CD4-positive, CD25-positive, alpha-beta regulatory T cell (primary cell): ENCODE measurements around the gene GTF3C1. TPM values are rescaled to one million over a fixed set of nuclear protein-coding genes. Genes with fewer than 3 reads are reported as not detected.

Experiments
- ATAC-seq, 2 donors: fragments of 150-1000 bp; cut with Tn5 transposase; one replicate each; pipeline ENCODE4 v1.10.0; 2021; ENCODE audit warnings: low read depth in 2 of 2, moderate number of reproducible peaks in 2 of 2, moderate library complexity in 1 of 2
- DNase-seq, 3 donors: peaks; one replicate each; pipeline versions ENCODE4 v3.0.0 to v3.0.0-alpha.2; 2012 to 2022; ENCODE audit warnings: mixed read lengths in 1 of 3
- H3K27ac ChIP-seq: one replicate; pipeline ENCODE4 v1.7.0; 2013; ENCODE audit warnings: mild to moderate bottlenecking, low read length; ENCODE audit not compliant: insufficient read depth, poor library complexity, severe bottlenecking
- H3K27me3 ChIP-seq: one replicate; pipeline ENCODE4 v1.7.0; 2013; ENCODE audit warnings: low read length; ENCODE audit not compliant: control insufficient read depth, insufficient read depth
- H3K36me3 ChIP-seq: one replicate; pipeline ENCODE4 v1.7.0; 2013; ENCODE audit warnings: mild to moderate bottlenecking, low read length, moderate library complexity; ENCODE audit not compliant: control insufficient read depth, insufficient read depth
- H3K4me1 ChIP-seq: 2 replicates; pipeline ENCODE4 v1.7.0; 2013; ENCODE audit warnings: mild to moderate bottlenecking, low read length; ENCODE audit not compliant: insufficient read depth, control insufficient read depth, poor library complexity, severe bottlenecking
- H3K4me3 ChIP-seq: one replicate; pipeline ENCODE4 v1.7.0; 2013; ENCODE audit warnings: low read depth, mild to moderate bottlenecking, low read length, moderate library complexity
- H3K9me3 ChIP-seq, 2 experiments: 1 replicate in 1 of 2; 2 replicates in 1 of 2; pipeline ENCODE4 v1.7.0; 2013; ENCODE audit warnings: low read length in 2 of 2, mild to moderate bottlenecking in 1 of 2, moderate library complexity in 1 of 2; ENCODE audit not compliant: control insufficient read depth in 2 of 2
- H3K27ac Mint-ChIP-seq, 3 donors: one replicate each; pipeline ENCODE4 v1.8.0; 2020 to 2022; ENCODE audit warnings: mild to moderate bottlenecking in 3 of 3, mixed read lengths in 3 of 3, moderate library complexity in 2 of 3
- H3K27me3 Mint-ChIP-seq: one replicate; pipeline ENCODE4 v1.8.0; 2022; ENCODE audit warnings: mild to moderate bottlenecking, mixed read lengths
- H3K36me3 Mint-ChIP-seq: one replicate; pipeline ENCODE4 v1.8.0; 2020; ENCODE audit warnings: mixed read lengths
- H3K4me1 Mint-ChIP-seq, 4 donors: one replicate each; pipeline ENCODE4 v1.8.0; 2020 to 2022; ENCODE audit warnings: mixed read lengths in 4 of 4, mild to moderate bottlenecking in 1 of 4
- H3K4me3 Mint-ChIP-seq, 4 donors: one replicate each; pipeline ENCODE4 v1.8.0; 2020 to 2022; ENCODE audit warnings: mild to moderate bottlenecking in 4 of 4, mixed read lengths in 4 of 4, moderate library complexity in 3 of 4
- H3K9me3 Mint-ChIP-seq, 7 donors: one replicate each; pipeline ENCODE4 v1.8.0; 2020 to 2022; ENCODE audit warnings: mixed read lengths in 7 of 7, mild to moderate bottlenecking in 3 of 7, moderate library complexity in 2 of 7
- polyA plus RNA-seq, 4 donors: library from polyadenylated mRNA; unstranded; fragments of 300-500 nt; fragmentation: Illumina TruSeq; gene quantifications; one replicate each; pipeline ENCODE4 v1.2.3, GENCODE V29; 2021
- total RNA-seq: library from RNA; stranded (reverse); gene quantifications from one replicate; pipeline ENCODE4 v1.2.3, GENCODE V29; 2022

The GTF3C1 gene
- total and polyA plus RNA-seq, 5 donors from 2014 or later = 14.9 to 57.2 (median 21.2) TPM

GRCh38 chr16:27491894-27492587, 57.7 kb downstream of the GTF3C1 start:
- H3K27ac ChIP-seq = no peak overlapping the region
- H3K36me3 ChIP-seq = peaks cover 85% of the 10 kb centered on the region
- H3K9me3 ChIP-seq = no peaks in the 10 kb centered on the region
- DNase-seq = no peak
- H3K27me3 Mint-ChIP-seq = no peaks in the 10 kb centered on the region
- peaks cover 57% of the 10 kb centered on the region for H3K36me3 Mint-ChIP-seq
- H3K4me1 ChIP-seq = no peaks in the 10 kb centered on the region
- peaks cover 0 to 2% (median 0%) of the 10 kb centered on the region in 7 donors for H3K9me3 Mint-ChIP-seq
- no peaks in the 10 kb centered on the region for H3K4me1 Mint-ChIP-seq
- no peak overlapping the region for H3K4me3 ChIP-seq
- no peaks in the 10 kb centered on the region for H3K27me3 ChIP-seq
- peak overlapping the region in 1 of 3 donors; percentile 90 for H3K27ac Mint-ChIP-seq
- ATAC-seq = peak in 1 of 2 donors; percentile 18
- no peak overlapping the region for H3K4me3 Mint-ChIP-seq

DNA sequence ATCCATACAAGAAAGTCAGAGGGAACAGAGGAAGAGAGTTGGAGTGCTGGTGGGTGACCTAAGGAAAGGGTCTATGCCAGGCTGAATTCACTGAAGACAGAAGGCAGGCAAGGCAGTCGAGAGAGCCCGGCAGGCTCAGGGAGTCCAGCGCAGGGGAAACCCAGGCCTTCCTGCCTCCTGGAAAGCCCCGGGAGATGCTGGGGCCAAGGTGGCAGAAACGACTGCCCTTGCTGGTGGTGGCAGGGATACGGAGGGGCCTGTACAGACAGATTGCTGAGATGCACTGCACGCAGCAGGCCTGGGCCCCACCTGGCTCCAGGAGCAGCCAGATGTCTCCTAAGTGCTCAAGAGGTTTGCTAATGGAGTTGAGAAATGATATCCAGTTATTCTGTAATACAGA, 59.8 kb downstream of the GTF3C1 start:
- peaks cover 87% of the 10 kb centered on the region for H3K36me3 ChIP-seq
- H3K9me3 Mint-ChIP-seq = peaks cover 0 to 2% (median 0%) of the 10 kb centered on the region in 7 donors
- DNase-seq = no peak

GRCh38 chr16:27489421-27489820, 60.3 kb downstream of the GTF3C1 start:
- no peak for ATAC-seq
- no peak overlapping the region for H3K27ac Mint-ChIP-seq
- Histone ChIP-seq H3K27me3 (no peaks in the 10 kb centered on the region), H3K9me3 (no peaks in the 10 kb centered on the region), H3K27ac (no peak overlapping the region), H3K36me3 (peaks cover 87% of the 10 kb centered on the region), H3K4me1 (no peaks in the 10 kb centered on the region), H3K4me3 (no peak overlapping the region)
- H3K36me3 Mint-ChIP-seq = peaks cover 67% of the 10 kb centered on the region
- no peak overlapping the region for H3K4me3 Mint-ChIP-seq
- DNase-seq = no peak
- no peaks in the 10 kb centered on the region for H3K27me3 Mint-ChIP-seq
- H3K9me3 Mint-ChIP-seq = peaks cover 0 to 2% (median 0%) of the 10 kb centered on the region in 7 donors
- no peaks in the 10 kb centered on the region for H3K4me1 Mint-ChIP-seq

More for the DNA sequence above, 59.8 kb downstream of the GTF3C1 start:
- Mint-ChIP-seq H3K27me3 (no peaks in the 10 kb centered on the region), H3K27ac (no peak overlapping the region), H3K36me3 (peaks cover 67% of the 10 kb centered on the region), H3K4me3 (no peak overlapping the region), H3K4me1 (no peaks in the 10 kb centered on the region)
- H3K9me3 ChIP-seq = no peaks in the 10 kb centered on the region
- no peak overlapping the region for H3K27ac ChIP-seq
- no peak for ATAC-seq
- no peaks in the 10 kb centered on the region for H3K4me1 ChIP-seq
- H3K4me3 ChIP-seq = no peak overlapping the region
- H3K27me3 ChIP-seq = no peaks in the 10 kb centered on the region

GRCh38 chr16:27486760-27487159, 63.0 kb downstream of the GTF3C1 start:
- Histone ChIP-seq H3K27ac (no peak overlapping the region), H3K27me3 (no peaks in the 10 kb centered on the region), H3K36me3 (peaks cover 90% of the 10 kb centered on the region), H3K4me3 (no peak overlapping the region), H3K4me1 (no peaks in the 10 kb centered on the region), H3K9me3 (no peaks in the 10 kb centered on the region)
- H3K4me1 Mint-ChIP-seq = no peaks in the 10 kb centered on the region
- H3K36me3 Mint-ChIP-seq = peaks cover 70% of the 10 kb centered on the region
- DNase-seq = no peak
- H3K27me3 Mint-ChIP-seq = no peaks in the 10 kb centered on the region
- ATAC-seq = no peak
- H3K4me3 Mint-ChIP-seq = no peak overlapping the region
- H3K27ac Mint-ChIP-seq = no peak overlapping the region
- peaks cover 0 to 2% (median 0%) of the 10 kb centered on the region in 7 donors for H3K9me3 Mint-ChIP-seq

GRCh38 chr16:27486344-27486743, 63.4 kb downstream of the GTF3C1 start:
- H3K36me3 Mint-ChIP-seq = peaks cover 70% of the 10 kb centered on the region
- H3K27me3 ChIP-seq = no peaks in the 10 kb centered on the region
- no peak for ATAC-seq

DNA sequence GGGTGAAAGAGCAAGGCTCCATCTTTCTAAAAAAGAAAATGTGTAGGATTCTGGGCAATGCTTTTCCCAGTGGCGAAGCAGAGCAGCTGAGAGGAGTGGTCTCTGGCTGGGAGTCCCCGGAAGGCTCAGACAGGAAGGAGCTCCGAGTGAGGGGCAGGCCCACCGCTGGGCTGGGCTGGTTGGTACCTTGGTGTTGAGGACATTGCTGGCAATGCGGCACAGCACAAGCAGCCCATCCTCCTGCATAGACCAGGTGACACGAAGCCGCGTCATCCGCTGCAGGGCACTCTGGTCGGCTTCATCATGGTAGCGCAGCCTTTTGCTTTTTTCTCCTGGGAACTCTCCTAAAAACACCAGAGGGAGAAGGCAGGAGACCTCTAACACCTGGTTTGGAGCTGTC, 63.9 kb downstream of the GTF3C1 start:
- no peaks in the 10 kb centered on the region for H3K4me1 ChIP-seq
- ATAC-seq (no peak), DNase-seq (no peak)
- Mint-ChIP-seq H3K36me3 (peaks cover 69% of the 10 kb centered on the region), H3K27me3 (no peaks in the 10 kb centered on the region), H3K27ac (peak overlapping the region in 1 of 3 donors; percentile 17), H3K4me3 (no peak overlapping the region), H3K9me3 (peaks cover 0 to 2% (median 0%) of the 10 kb centered on the region in 7 donors), H3K4me1 (peaks cover 0 to 3% (median 0%) of the 10 kb centered on the region in 4 donors)
- H3K27me3 ChIP-seq = no peaks in the 10 kb centered on the region
- H3K9me3 ChIP-seq = no peaks in the 10 kb centered on the region
- no peak overlapping the region for H3K27ac ChIP-seq
- H3K36me3 ChIP-seq = peaks cover 91% of the 10 kb centered on the region
- no peak overlapping the region for H3K4me3 ChIP-seq

More at GRCh38 chr16:27486344-27486743, 63.4 kb downstream of the GTF3C1 start:
- Histone ChIP-seq H3K4me3 (no peak overlapping the region), H3K36me3 (peaks cover 90% of the 10 kb centered on the region), H3K9me3 (no peaks in the 10 kb centered on the region), H3K4me1 (no peaks in the 10 kb centered on the region), H3K27ac (no peak overlapping the region)
- peaks cover 0 to 2% (median 0%) of the 10 kb centered on the region in 7 donors for H3K9me3 Mint-ChIP-seq
- H3K4me3 Mint-ChIP-seq = no peak overlapping the region
- peaks cover 0 to 2% (median 0%) of the 10 kb centered on the region in 4 donors for H3K4me1 Mint-ChIP-seq
- no peaks in the 10 kb centered on the region for H3K27me3 Mint-ChIP-seq
- DNase-seq = no peak
- H3K27ac Mint-ChIP-seq = no peak overlapping the region

DNA sequence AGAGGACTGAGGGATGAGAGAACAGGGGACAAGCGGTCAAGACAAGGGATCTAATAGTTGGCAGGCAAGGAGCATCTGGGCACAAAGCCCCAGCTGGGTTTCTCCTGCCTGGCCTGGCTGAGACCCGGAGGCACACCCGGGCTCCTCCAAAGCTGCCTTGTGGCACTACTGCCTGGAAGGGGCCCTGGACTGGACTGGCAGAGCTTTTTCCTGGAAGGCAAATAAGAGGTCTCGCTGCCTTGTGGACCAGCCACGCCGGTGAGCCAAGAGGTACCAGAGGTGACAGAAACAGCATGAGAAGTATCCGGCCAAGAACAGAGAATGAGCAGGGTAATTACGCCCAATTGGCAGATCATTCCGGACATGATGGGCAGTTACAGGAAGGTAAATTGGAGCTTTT, 64.6 kb downstream of the GTF3C1 start:
- no peak overlapping the region for H3K27ac ChIP-seq
- Mint-ChIP-seq H3K4me1 (peaks cover 0 to 3% (median 0%) of the 10 kb centered on the region in 4 donors), H3K4me3 (no peak overlapping the region), H3K9me3 (peaks cover 0 to 2% (median 0%) of the 10 kb centered on the region in 7 donors), H3K27me3 (no peaks in the 10 kb centered on the region), H3K27ac (peak overlapping the region in 1 of 3 donors; percentile 17), H3K36me3 (peaks cover 75% of the 10 kb centered on the region)
- H3K4me1 ChIP-seq = no peaks in the 10 kb centered on the region
- DNase-seq (no peak), ATAC-seq (no peak)
- no peaks in the 10 kb centered on the region for H3K27me3 ChIP-seq
- no peaks in the 10 kb centered on the region for H3K9me3 ChIP-seq
- H3K36me3 ChIP-seq = peaks cover 91% of the 10 kb centered on the region
- no peak overlapping the region for H3K4me3 ChIP-seq

GRCh38 chr16:27483624-27484023, 66.1 kb downstream of the GTF3C1 start:
- Histone ChIP-seq H3K4me1 (no peaks in the 10 kb centered on the region), H3K9me3 (no peaks in the 10 kb centered on the region), H3K27me3 (no peaks in the 10 kb centered on the region), H3K27ac (no peak overlapping the region), H3K36me3 (peaks cover 86% of the 10 kb centered on the region), H3K4me3 (no peak overlapping the region)
- DNase-seq = no peak
- H3K27me3 Mint-ChIP-seq = no peaks in the 10 kb centered on the region
- no peak overlapping the region for H3K27ac Mint-ChIP-seq
- H3K4me1 Mint-ChIP-seq = peaks cover 0 to 3% (median 0%) of the 10 kb centered on the region in 4 donors
- no peaks in the 10 kb centered on the region for H3K9me3 Mint-ChIP-seq
- no peak for ATAC-seq
- H3K36me3 Mint-ChIP-seq = peaks cover 70% of the 10 kb centered on the region
- no peak overlapping the region for H3K4me3 Mint-ChIP-seq
